ENCODE results near the gene TMEM229B. TPM values are rescaled to one million over a fixed set of nuclear protein-coding genes. Genes with fewer than 3 reads are reported as not detected.

The TMEM229B gene
- total RNA-seq, 4 donors from 2014 or later, result 0.30 to 0.76 (median 0.50) TPM

- 75 to 87% methylated on average over 9 of the region's 9 CpGs for WGBS, 2 donors
- no peak for TF ChIP-seq CTCF (IDR thresholded peaks at IDR 0.05)
- no peak for TF ChIP-seq POLR2A (IDR thresholded peaks at IDR 0.05)
- H3K4me1 ChIP-seq, result peaks cover 3 to 8% (median 4%) of the 10 kb centered on the region in 3 donors
- no peak overlapping the region for H3K4me3 ChIP-seq
- no peaks in the 10 kb centered on the region for H3K9me3 ChIP-seq
- no peak for DNase-seq
- intact Hi-C loops (cut with DNase I), result loop anchor here (10.0 kb wide), 1 partner anchor 135 kb away; no protein-coding TSS in a partner anchor
- H3K36me3 ChIP-seq, result no peaks in the 10 kb centered on the region
- H3K27ac ChIP-seq, result no peak overlapping the region
- peaks cover 0 to 27% (median 0%) of the 10 kb centered on the region in 4 donors for H3K27me3 ChIP-seq
Observed at GRCh38 chr14:67429510-67430205, 58.9 kb downstream of the TMEM229B start.

- Histone ChIP-seq H3K27me3 (peaks cover 0 to 29% (median 0%) of the 10 kb centered on the region in 4 donors), H3K4me1 (peaks cover 3 to 8% (median 4%) of the 10 kb centered on the region in 3 donors), H3K4me3 (no peak overlapping the region), H3K9me3 (no peaks in the 10 kb centered on the region), H3K36me3 (no peaks in the 10 kb centered on the region), H3K27ac (no peak overlapping the region)
- intact Hi-C loops (cut with DNase I), result loop anchor here (10.0 kb wide), 1 partner anchor 136 kb away; no protein-coding TSS in a partner anchor
- TF ChIP-seq POLR2A (IDR thresholded peaks at IDR 0.05) (no peak), CTCF (IDR thresholded peaks at IDR 0.05) (no peak)
- DNase-seq, result no peak
- WGBS, 2 donors, result 66 to 87% methylated on average over 5 to 6 of the region's 7 CpGs
Observed at GRCh38 chr14:67428501-67429031, 60.0 kb downstream of the TMEM229B start.

GRCh38 chr14:67426983-67427606 lies 61.4 kb downstream of the TMEM229B start:
- Histone ChIP-seq H3K27ac (no peak overlapping the region), H3K36me3 (no peaks in the 10 kb centered on the region), H3K27me3 (peaks cover 0 to 29% (median 0%) of the 10 kb centered on the region in 4 donors), H3K9me3 (no peaks in the 10 kb centered on the region), H3K4me3 (peak overlapping the region in 1 of 4 donors; percentile 21), H3K4me1 (peaks cover 3 to 8% (median 4%) of the 10 kb centered on the region in 3 donors)
- intact Hi-C loops (cut with DNase I), result loop anchor here (10.0 kb wide), 1 partner anchor 138 kb away; no protein-coding TSS in a partner anchor
- DNase-seq, result no peak
- TF ChIP-seq POLR2A (IDR thresholded peaks at IDR 0.05) (no peak), CTCF (IDR thresholded peaks at IDR 0.05) (peak; percentile 66 to 88 (median 78))
- WGBS, 2 donors, result 33 to 35% methylated on average over 26 to 30 of the region's 30 CpGs

GRCh38 chr14:67426161-67426560 lies 62.4 kb downstream of the TMEM229B start:
- peaks cover 0 to 29% (median 0%) of the 10 kb centered on the region in 4 donors for H3K27me3 ChIP-seq
- no peaks in the 10 kb centered on the region for H3K36me3 ChIP-seq
- 67 to 83% methylated on average over 8 of the region's 8 CpGs for WGBS, 2 donors
- no peak for TF ChIP-seq POLR2A (IDR thresholded peaks at IDR 0.05)
- TF ChIP-seq CTCF (IDR thresholded peaks at IDR 0.05), result no peak
- no peak for DNase-seq
- intact Hi-C loops (cut with DNase I), result loop anchor here (10.0 kb wide), 1 partner anchor 139 kb away; no protein-coding TSS in a partner anchor
- H3K27ac ChIP-seq, result no peak overlapping the region
- H3K4me3 ChIP-seq, result no peak overlapping the region
- peaks cover 3 to 8% (median 4%) of the 10 kb centered on the region in 3 donors for H3K4me1 ChIP-seq
- no peaks in the 10 kb centered on the region for H3K9me3 ChIP-seq

- no peak overlapping the region for H3K27ac ChIP-seq
- intact Hi-C loops (cut with DNase I), result loop anchor here (10.0 kb wide), 1 partner anchor 139 kb away; no protein-coding TSS in a partner anchor
Observed at GRCh38 chr14:67425608-67426007, 62.9 kb downstream of the TMEM229B start.

More at GRCh38 chr14:67425608-67426007, 62.9 kb downstream of the TMEM229B start:
- Histone ChIP-seq H3K36me3 (no peaks in the 10 kb centered on the region), H3K9me3 (no peaks in the 10 kb centered on the region), H3K4me3 (no peak overlapping the region), H3K27me3 (peaks cover 0 to 29% (median 0%) of the 10 kb centered on the region in 4 donors), H3K4me1 (peaks cover 3 to 8% (median 4%) of the 10 kb centered on the region in 3 donors)
- TF ChIP-seq CTCF (IDR thresholded peaks at IDR 0.05), result no peak
- TF ChIP-seq POLR2A (IDR thresholded peaks at IDR 0.05), result no peak
- DNase-seq, result no peak
- WGBS, 2 donors, result 77 to 86% methylated on average over 4 of the region's 4 CpGs

Data from esophagus squamous epithelium (tissue), 5 donors.